GM20000 (cell line): ENCODE data around the gene LDAH.
"Not testable (repeated sequence)": the region's sequence is repeated elsewhere in the genome, so short reads cannot be mapped to it uniquely, and the experiment has no call there.

Experiments used
- DNase-seq: peaks from one replicate; pipeline ENCODE4 v3.0.0; 2012; ENCODE audit warnings: low spot score
- TF ChIP-seq, protein P1 (sequence below): IDR thresholded peaks from 2 replicates; pipeline ENCODE4 v1.5.1; 2012; ENCODE audit warnings: mild to moderate bottlenecking, control low read depth; ENCODE audit errors: extremely low read depth, missing control alignments

Gene LDAH

GRCh38 chr2:20815216-20815615 is 7.7 kb downstream of the LDAH start:
- TF ChIP-seq, protein P1, sequence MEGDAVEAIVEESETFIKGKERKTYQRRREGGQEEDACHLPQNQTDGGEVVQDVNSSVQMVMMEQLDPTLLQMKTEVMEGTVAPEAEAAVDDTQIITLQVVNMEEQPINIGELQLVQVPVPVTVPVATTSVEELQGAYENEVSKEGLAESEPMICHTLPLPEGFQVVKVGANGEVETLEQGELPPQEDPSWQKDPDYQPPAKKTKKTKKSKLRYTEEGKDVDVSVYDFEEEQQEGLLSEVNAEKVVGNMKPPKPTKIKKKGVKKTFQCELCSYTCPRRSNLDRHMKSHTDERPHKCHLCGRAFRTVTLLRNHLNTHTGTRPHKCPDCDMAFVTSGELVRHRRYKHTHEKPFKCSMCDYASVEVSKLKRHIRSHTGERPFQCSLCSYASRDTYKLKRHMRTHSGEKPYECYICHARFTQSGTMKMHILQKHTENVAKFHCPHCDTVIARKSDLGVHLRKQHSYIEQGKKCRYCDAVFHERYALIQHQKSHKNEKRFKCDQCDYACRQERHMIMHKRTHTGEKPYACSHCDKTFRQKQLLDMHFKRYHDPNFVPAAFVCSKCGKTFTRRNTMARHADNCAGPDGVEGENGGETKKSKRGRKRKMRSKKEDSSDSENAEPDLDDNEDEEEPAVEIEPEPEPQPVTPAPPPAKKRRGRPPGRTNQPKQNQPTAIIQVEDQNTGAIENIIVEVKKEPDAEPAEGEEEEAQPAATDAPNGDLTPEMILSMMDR: no peak
- DNase-seq: no peak

DNA sequence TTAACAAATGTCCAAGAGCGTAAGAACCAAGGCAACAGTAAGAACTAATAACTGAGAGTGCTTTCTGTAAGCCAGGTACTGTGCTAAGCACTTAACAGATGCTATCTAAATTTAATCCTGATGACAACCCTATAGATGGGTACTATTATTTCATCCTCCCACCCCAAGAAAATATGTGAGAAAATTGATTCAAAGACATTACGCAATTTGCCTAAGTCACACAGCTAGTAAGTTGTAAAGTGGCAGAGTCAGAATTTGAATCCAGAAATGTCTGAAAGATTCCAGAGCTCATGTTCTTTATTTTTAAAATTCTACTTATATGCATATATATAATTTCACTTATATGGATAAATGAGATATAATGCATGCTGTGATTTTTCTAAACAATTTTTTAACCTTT is 10.1 kb downstream of the LDAH start:
- TF ChIP-seq, protein P1: no peak
- no peak for DNase-seq

GRCh38 chr2:20806286-20806685 is 16.6 kb downstream of the LDAH start:
- TF ChIP-seq, protein P1: no peak
- no peak for DNase-seq

DNA sequence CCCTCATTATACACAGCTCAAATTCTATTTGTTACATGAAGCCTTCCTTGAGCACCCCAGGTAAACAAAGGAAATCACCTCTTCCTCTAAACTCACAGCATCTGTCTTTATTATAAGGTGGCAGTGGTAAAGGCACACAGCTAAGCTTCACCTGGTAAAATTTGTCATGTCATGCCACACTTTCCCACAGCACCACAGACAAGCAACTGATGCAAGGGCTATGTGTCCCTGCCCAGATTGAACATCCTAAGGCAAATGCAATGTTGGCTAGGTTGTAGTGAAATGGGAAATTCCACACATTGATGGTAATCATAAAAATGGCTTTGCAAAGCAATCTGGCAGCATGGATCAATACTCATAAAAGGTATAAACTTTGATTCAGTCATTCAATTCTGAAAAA is 18.9 kb downstream of the LDAH start:
- DNase-seq: no peak
- TF ChIP-seq, protein P1: no peak

DNA sequence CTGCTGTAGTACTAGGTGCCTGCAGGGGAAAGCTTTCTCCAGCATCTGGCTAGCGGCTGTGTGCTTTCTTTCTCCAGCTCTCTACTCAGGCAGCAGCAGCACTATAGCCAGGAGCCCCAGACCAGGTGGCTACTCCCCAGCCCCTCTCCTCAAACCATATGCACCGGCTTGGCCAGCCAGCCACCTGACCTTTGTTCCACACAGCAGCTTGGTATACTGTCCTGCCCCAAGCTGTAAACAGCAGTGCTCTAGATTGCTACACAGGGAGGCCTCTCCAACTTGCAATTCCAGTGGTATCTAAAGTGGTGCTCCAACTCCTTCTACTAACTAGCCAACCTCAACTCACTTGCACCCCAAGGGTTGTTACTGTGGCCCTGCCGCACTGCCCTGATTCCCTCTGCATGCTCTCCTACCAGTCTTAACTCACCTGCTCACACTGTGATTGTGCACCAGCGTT is 19.6 kb downstream of the LDAH start:
- TF ChIP-seq, protein P1: no peak
- DNase-seq: no peak

- TF ChIP-seq, protein P1: no peak
- DNase-seq: no peak
These were observed 25.8 kb downstream of the LDAH start for GRCh38 chr2:20797096-20797495.

- TF ChIP-seq, protein P1: no peak
- no peak for DNase-seq
These were observed 26.5 kb downstream of the LDAH start for GRCh38 chr2:20796374-20796791.

- DNase-seq: not testable (repeated sequence)
These were observed 29.0 kb downstream of the LDAH start for GRCh38 chr2:20793944-20794343.
